HG02763 (cell line): ENCODE results near the gene ADSS2.
A peak's percentile ranks its signal among the peaks of the same experiment; 100 is the strongest.

Experiments used
- ATAC-seq: cut with Tn5 transposase; IDR thresholded peaks from one replicate; pipeline ENCODE4 v1.9.1; 2021; ENCODE audit warnings: mild to moderate bottlenecking, moderate library complexity; ENCODE audit not compliant: unreplicated experiment

ADSS2 gene

DNA sequence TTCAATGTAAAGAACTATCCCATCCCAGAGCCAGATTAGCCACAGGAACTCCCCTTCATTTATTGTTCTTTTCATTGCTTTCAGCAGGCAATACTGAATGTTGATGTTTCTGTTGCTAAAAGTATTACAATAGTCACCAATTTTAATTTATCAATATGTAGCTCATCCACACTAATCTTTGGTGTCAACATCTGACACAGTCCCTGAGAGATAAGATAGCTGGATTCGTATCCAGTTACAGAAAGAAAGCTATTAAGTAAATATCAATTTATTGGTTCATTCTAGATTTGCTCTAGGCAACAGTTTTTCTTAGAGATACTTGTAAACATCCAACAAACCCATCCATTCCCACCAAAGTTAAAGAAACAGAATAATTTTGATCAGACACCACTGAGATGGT lies 4.7 kb downstream of the ADSS2 start:
- no peak for ATAC-seq

DNA sequence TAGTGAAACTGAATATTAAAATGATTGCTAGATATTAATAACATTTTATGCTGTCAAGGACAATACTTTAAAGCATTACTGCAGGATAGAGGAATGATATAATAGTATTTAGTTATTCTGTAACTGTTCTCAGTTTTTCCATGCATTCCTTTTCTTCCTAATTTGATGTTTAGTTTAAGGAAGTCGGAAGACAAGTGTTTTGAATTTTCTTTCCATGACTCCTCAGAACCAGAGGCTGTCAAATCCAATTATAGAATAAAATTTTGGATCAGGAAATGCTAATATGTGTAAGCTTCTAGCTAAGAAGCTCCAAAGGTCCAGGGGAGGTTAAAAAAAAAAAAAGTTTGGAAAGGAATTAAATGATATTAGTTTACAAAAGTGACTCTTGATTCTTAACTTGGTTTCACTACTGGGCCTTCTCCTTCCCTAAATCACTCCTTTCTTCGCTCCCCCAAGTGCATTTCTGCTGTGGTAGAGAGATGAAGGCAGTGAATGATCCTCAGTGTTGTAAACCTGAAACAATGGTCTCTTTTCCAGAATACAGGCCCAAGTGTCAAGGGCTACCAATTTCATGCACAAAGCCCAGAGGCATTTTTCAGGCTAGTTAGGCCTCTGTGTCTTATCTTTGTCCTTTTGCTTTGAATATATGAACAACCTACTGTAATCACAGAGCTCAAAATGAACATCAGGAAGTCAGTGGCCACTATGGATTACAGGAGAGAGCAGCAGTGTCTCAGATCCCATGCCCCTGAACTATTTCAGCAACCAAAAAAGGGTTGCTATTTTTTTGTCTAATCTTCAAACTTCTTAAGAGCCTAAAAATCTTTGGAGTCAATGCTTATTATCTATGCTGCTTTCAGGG lies 6.2 kb downstream of the ADSS2 start:
- no peak for ATAC-seq

DNA sequence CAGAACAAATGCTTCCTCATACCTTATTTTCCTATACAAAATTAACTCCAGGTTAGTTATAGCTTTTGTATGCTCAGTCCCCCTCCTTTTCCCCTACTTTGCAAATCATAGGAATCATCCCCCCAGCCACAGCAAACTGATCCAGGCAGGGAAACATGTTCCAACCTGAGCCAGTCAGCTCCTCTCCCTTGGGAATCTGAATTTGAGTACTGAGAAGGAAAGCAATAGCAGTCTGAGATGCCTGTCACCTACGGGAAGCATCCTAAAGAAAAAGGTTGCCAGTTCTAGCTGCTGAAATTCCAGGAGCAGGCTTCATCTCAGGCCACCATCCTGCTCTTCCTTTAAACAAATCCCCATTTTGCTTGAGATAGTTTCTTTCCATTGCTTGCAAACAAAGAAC lies 6.9 kb downstream of the ADSS2 start:
- no peak for ATAC-seq

DNA sequence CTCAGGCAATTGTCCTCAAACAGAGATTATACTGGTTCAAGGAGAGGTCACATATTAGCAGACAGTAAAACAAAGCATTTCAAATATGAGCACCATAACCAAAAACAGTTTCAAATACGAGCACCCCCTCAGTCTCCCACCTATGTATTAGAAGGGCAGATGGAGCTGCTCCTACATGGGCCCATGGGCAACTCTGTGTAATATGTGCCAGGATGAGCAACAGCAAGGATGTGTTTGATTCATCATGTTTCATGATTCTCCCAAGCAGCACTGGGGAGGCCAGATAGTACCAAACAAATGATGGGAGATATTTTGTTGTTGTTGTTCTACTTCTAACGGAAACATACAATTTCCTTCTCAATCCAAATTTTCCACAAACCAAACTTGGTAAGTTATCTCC lies 8.9 kb downstream of the ADSS2 start:
- ATAC-seq, result no peak

DNA sequence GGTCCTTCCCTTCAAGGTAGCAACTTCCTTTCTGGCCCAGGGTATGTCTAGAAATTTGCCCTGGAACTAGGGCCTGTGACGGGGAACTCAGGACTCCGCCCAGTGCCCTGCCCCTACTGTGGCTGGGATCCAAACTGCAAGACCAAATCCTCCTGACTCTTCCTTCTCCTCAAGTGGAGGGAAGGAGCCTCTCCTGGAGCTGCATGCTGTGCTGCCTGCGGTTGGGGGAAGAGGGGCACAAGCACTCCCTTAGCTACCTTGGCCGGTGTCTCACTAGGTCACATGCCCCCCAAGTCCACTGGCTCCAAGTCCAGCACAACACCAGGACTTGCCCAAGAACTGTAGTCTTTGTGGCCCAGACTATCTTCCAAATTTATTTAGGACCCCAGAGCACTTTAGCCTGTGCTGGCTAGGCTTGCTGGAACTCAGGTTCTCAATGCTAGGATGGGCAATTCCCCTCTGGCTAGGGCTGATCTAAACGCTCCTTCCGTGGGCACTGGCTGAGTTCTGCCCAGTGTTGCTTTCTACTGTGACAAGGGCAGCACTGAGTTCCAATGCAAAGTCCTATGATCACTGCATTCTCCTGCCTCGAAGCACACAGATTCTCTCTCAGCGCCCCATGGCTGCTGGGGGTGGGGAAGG lies 12.2 kb downstream of the ADSS2 start:
- no peak for ATAC-seq

DNA sequence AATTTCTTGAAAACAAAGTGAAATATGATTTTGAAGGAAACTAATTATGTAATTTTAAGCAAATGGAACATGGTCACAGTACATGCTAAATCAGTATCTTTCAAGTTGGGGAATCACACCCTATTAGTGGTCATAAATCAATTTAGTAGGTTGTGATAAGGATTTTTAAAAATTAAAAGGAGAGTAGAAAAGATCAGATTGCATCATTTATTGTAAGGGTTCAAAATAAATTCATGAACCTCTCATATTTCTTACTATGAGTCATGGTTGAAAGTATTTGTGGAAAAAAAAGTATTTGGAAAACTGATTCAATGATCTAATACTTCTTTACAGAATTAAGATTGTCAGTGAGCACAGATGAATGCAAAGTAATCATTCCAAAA lies 14.6 kb downstream of the ADSS2 start:
- ATAC-seq, result no peak

DNA sequence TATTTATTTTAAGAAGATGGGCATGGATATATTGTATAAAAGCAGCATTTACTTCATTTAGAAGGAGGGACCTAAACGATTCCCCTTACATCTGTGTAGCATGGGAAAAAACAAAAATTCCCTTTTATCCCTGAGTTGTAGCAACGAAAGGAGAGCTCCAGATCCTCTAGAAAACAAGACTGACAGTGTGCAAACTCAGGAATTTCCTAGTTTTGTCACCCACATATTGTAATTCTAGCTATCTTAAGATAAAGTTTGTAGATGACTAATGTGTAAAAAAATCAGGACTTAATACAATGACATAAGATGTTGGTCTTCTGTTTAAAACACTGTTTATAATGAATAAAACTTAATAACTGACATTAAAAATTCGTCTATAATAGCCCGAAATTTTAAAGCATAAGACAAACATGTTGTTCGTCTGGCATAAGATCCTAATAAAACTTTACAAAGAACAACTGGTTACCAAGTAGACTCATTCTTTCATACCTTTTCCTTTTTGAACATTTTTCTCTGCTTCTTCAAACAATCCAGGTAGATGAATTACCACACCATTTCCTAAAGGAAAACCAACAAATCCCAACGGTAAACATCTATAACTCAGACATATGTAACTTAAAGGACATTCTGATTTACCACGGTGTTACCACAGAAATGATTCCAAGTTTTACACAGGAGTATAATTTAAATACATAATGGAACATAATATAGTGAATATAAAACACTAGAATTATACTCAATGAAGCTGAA lies 15.2 kb downstream of the ADSS2 start:
- ATAC-seq, result no peak

DNA sequence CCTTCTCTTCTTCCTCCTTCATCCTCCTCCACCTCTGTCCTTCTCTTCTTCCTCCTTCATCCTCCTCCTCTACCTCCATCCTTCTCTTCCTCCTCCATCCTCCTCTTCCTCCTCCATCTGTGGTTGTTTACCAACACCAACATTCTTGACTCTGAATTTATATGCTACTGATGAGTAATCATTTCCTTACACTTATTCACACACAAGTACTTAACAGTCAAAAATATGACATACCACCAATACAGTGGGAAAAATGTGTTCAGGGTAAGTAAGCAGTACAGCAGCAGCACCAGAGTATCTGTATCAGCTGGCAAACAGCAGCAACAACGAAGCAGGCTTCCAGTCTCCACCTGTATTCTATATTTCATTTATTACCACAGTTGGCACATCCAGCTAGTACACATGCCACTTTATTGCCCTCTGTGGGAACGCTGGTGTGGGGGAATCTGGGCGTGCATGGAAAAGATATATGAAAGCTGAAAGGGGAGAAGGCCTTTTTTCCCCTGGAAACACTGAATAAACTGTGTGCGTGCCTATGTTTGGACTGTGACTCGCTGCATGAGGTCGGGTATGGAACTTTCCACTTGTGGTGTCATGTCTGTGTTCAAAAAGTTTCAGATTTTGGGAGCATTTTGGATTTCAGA lies 16.0 kb downstream of the ADSS2 start:
- no peak for ATAC-seq

DNA sequence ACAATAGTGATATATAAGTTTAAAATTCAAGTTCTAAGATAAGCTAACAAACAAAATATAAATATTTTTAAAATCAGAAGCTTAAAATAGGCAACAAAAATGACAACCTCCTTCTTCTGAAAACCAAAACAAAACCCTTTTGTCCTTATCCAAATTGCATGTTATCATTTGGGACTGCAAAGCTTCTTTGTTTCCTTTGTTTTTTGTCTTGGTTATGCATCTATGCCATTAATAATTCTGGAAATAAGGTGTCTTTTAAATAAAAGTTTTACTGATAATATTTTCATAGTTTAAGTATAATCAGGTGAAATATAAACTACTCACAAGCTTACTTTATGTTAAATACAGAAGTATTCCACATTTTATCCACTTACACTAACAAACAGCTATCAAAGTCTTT lies 20.5 kb downstream of the ADSS2 start:
- ATAC-seq, result no peak

DNA sequence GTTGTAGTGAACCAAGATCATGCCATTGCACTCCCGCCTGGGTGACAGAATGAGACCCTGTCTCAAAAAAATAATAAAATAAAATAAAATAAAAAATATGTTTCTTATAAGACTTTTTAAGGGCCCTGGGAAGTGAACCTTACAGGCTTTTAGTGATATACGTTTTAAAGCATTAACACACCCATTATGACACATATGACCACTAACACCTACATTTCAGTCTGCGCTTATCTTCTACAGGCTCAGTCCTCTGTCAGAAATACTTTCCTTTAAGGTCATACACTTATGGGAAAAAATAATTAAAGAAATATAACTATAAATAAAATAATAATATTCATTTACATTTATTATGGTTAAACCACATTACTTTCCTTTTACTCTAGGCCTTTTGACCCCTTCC lies 21.9 kb downstream of the ADSS2 start:
- ATAC-seq, result no peak

DNA sequence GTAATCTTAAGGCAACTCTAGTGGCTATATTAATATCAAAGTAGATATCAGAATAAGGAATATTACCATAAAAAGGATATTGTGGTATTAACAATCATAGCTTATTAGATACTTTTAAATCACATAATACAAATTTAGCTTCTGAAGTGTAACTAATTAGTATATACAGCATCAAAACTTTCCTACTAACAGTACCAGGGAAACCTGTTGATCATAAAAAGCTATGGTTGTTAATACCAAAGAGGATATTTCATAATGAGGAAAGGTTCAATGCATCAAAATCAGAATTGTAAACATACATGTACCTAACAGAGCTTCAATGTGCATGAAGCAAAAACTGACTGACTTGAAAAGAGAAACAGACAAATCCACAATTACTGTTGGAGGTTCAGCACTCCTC lies 24.1 kb downstream of the ADSS2 start:
- no peak for ATAC-seq

DNA sequence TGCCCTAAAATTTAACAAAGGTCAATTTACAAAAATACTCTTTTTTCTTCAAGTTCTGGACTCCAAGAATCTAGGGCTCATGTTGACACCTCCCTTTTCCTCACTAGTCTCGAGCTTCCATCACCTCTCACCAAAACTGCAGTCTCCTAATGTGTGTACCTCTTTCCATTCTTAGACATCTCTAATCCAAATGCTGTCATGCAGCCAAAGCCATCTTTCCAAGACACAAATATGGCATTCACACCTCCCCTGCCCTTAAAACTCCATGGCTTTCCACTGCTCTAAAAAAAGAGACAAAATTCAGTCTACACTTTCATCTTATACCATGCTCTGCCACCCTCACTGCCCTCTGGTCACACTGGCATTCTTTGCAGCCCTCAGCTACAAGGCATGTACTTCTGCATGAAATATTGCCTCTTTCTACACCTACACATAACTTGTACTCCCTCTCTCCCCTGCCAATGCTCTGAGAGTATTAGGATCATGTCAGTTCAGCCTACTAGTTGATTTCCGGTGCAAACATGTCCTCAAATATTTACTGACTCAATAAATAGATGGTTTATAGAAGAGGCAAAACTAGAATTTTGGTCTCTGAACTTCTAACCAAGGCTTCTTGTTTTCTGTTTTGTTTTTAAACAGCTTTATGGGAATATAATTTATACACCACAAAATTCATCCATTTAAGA lies 26.9 kb downstream of the ADSS2 start:
- no peak for ATAC-seq

DNA sequence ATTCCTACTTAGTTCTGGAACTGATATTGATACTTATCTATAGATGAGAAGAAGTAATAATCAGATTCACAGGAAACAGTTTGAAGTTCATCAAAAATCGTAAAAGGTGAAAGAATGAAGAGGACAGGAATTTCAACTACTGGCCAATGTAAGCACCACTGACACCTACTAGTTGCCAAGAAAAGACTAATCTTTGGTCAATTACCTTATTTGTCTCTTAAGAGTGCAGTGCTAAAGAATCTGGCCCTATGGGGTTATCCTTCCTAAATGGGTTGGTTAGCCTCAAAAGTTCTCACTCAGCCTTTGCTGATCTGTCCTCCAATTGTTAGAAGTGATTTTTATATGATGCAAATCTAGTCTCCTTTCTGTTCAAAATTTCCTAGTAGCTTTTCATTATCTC lies 29.5 kb downstream of the ADSS2 start:
- no peak for ATAC-seq

DNA sequence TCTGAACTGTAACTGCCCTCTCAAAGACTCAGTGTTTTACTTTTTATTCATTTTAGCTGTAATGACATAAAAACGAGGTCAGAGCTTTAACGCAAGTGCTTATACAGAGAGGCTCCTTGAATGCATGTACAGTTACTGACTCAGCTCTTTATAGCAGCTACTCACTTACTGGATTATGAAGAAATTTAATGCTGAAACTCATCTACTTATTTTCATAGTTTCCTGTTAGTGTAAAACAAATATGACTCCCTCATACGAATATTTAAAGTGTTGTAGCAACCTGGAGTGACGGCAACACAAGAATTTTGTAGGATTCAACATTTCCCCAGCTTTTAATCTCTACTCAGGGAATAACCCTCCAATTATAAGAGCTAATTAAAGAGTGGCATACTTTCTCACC lies 32.7 kb downstream of the ADSS2 start:
- ATAC-seq, result no peak

DNA sequence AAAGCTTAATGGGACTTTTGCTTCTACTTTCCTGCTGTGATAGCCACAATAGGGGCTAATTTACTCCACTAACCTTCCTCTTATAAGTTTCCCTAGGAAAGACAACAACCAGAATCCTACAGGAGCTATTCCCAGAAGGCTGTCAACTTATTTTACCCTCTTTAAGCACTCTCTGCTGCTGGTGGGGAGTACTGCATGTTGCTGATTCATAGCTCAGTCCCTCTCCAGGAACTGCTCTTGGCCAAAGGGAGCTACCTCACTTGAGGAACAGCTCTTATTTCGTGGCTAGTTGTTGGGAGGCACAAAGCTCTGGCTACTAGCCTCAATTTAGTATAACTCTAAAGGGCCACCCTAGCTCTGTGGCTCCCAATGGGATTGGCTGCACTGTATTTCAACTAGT lies 37.2 kb downstream of the ADSS2 start:
- ATAC-seq, result no peak

DNA sequence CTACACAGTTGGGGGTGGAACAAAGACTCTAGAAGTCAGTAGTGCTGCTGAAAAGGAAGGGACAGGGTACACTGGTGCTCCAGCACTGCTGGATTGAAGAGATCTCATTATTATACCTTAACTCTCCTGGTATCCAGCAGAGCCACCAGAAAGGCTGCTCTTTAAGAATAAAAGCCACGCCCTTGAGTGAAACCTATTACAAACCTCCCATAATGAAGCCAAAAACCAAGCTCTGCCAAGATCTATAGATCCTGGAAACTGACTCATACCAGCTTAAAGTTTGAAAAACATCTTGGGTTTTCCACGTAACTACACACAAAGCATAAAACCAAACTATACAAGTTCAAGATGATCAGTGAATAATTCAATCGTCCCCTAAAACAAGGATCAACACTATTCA lies 38.0 kb downstream of the ADSS2 start:
- ATAC-seq, result no peak

DNA sequence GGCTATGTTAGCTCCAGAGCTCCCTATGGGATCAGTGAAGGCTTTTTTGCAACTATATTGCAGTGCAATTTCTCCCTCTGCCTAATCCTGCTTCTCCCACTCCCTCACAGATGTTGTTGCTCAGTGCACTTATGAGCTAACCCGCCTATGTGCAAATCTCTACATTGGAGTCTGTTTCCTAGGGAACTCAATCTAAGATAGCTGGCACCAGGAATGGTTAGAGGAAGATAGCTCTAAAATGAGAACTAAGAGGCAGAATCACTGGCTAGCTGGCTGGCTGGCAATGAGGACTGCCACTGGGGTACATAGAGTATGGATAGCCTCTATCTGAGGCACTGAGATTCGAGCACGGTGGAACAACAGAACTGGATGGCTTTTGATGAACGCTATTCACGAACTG lies 39.5 kb downstream of the ADSS2 start:
- no peak for ATAC-seq

DNA sequence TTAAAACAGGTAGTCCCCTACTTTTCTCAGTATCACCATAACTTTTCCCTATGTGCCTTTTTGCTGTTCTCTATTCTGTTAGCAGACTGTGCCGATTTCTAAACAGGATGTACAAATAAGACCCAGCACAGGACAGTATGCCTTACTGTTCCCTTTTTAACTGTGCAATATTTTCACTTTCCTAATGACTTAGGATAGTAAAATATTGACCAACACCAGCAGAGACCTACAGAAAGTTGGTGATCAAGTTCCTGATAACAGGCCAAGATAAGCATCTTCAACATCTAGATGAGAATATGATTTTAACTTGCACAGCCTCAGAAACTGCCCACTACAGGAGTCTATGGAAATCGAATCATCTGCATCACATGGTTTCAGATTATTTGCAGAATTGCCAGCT lies 42.0 kb downstream of the ADSS2 start:
- peak; percentile 80 for ATAC-seq

DNA sequence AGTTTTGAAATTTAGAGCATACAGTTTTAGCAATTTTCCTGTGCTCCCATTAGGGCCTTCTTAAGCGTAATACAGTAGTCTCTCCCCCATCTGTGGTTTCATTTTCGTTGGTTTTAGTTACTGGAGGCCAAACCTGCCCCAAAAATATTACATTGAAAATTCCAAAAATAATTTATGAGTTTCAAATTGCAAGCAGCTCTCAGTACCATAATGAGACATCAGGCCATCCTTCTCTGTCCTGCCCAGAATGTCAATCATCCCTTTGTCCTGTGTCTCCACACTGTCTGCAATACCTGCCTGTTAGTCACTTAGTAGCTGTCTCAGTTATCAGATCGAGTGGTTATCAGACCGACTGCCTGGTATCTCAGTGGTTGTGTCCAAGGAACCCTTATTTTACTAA lies 45.4 kb downstream of the ADSS2 start:
- peak; percentile 73 for ATAC-seq

DNA sequence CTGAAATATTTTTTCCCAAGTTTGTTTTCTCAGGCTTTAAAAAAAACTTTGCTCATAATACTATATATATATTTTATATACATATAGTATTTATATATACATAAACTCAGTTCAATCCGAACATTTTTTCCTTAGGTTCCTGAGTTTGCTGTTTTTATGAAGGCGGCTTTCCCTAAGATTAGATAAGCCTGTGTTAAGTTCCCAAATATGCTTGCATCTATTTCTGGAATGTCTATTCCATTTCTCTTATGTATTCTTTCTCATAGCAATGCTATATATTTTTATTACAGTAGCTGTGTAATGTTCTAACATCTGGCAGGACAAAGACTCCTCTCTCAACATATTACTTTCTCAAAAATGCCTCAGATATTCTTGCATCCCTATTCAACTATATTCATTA lies 45.9 kb downstream of the ADSS2 start:
- ATAC-seq, result no peak

DNA sequence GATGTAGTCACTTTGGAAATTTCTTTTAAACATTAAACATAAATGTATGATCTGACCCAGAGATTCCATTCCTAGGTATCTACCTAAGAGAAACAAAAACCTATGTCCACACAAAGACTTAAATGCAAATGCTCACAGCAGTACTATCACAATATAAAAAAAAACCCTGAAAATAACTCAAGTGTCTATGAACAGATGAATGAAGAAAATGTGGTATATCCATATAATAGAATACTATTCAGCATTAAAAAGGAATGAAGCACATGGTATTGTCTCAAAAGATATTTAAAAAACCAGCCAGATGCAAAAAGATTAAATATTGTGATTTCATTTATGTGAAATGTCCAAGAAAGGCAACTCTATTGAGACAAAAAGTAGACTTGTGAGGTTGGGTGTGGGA lies 48.3 kb downstream of the ADSS2 start:
- no peak for ATAC-seq
